H9 (cell line): ENCODE data around the gene GDPD2. TPM values are rescaled to one million over a fixed set of nuclear protein-coding genes. Genes with fewer than 3 reads are reported as not detected.

ENCODE experiments used
- DNase-seq: peaks from one replicate; pipeline ENCODE4 v3.0.0-alpha.2; 2017
- H2AFZ ChIP-seq: one replicate; pipeline ENCODE4 v1.6.1; 2013; ENCODE audit warnings: mild to moderate bottlenecking, low read length, control low read depth, moderate library complexity
- H2AK5ac ChIP-seq: 2 replicates; pipeline ENCODE4 v1.6.1; 2013; ENCODE audit warnings: low read length, control low read depth, mixed read lengths; ENCODE audit not compliant: insufficient read length
- H2BK120ac ChIP-seq: one replicate; pipeline ENCODE4 v1.6.1; 2013; ENCODE audit warnings: low read depth, mild to moderate bottlenecking, low read length, control low read depth, inconsistent platforms; ENCODE audit not compliant: poor library complexity, severe bottlenecking
- H2BK12ac ChIP-seq: 2 replicates; pipeline ENCODE4 v1.6.1; 2013; ENCODE audit warnings: low read length, control low read depth, mixed read lengths, low read depth; ENCODE audit not compliant: insufficient read length
- H2BK15ac ChIP-seq: 2 replicates; pipeline ENCODE4 v1.6.1; 2013; ENCODE audit warnings: low read depth, low read length, control low read depth
- H2BK20ac ChIP-seq: one replicate; pipeline ENCODE4 v1.6.1; 2013; ENCODE audit warnings: low read depth, mild to moderate bottlenecking, low read length, control low read depth, inconsistent platforms; ENCODE audit not compliant: poor library complexity, severe bottlenecking
- H2BK5ac ChIP-seq: 2 replicates; pipeline ENCODE4 v1.6.1; 2013; ENCODE audit warnings: low read length, control low read depth, mixed read lengths; ENCODE audit not compliant: insufficient read length
- H3K14ac ChIP-seq: 2 replicates; pipeline ENCODE4 v1.6.1; 2013; ENCODE audit warnings: low read length, control low read depth; ENCODE audit not compliant: insufficient read depth
- H3K18ac ChIP-seq: 2 replicates; pipeline ENCODE4 v1.6.1; 2013; ENCODE audit warnings: low read depth, mild to moderate bottlenecking, mixed read lengths, low read length, control low read depth; ENCODE audit not compliant: insufficient read length
- H3K23ac ChIP-seq: 2 replicates; pipeline ENCODE4 v1.6.1; 2013; ENCODE audit warnings: low read length, control low read depth, mixed read lengths, low read depth; ENCODE audit not compliant: insufficient read length
- H3K23me2 ChIP-seq: 2 replicates; pipeline ENCODE4 v1.6.1; 2013; ENCODE audit warnings: low read depth, mild to moderate bottlenecking, mixed read lengths, low read length, control low read depth; ENCODE audit not compliant: insufficient read length, poor library complexity, severe bottlenecking
- H3K27ac ChIP-seq: 2 replicates; pipeline ENCODE4 v1.5.1; 2013; ENCODE audit warnings: low read length, control low read depth, mixed read lengths, low read depth; ENCODE audit not compliant: insufficient read length
- H3K27me3 ChIP-seq: 2 replicates; pipeline ENCODE4 v1.6.1; 2013; ENCODE audit warnings: low read length, control low read depth, inconsistent platforms; ENCODE audit not compliant: insufficient read depth
- H3K4ac ChIP-seq: 2 replicates; pipeline ENCODE4 v1.6.1; 2013; ENCODE audit warnings: low read depth, mild to moderate bottlenecking, control low read depth, inconsistent platforms, low read length, moderate library complexity
- H3K4me1 ChIP-seq: 2 replicates; pipeline ENCODE4 v1.6.1; 2013; ENCODE audit warnings: low read length, control low read depth, inconsistent platforms; ENCODE audit not compliant: insufficient read depth
- H3K4me2 ChIP-seq: 2 replicates; pipeline ENCODE4 v1.6.1; 2013; ENCODE audit warnings: low read length, control low read depth, mixed read lengths; ENCODE audit not compliant: insufficient read length, insufficient read depth
- H3K56ac ChIP-seq: 2 replicates; pipeline ENCODE4 v1.6.1; 2013; ENCODE audit warnings: low read depth, mild to moderate bottlenecking, mixed read lengths, low read length, control low read depth; ENCODE audit not compliant: insufficient read length
- H3K79me1 ChIP-seq: 2 replicates; pipeline ENCODE4 v1.6.1; 2013; ENCODE audit warnings: low read depth, mild to moderate bottlenecking, moderate library complexity, low read length, control low read depth, inconsistent platforms; ENCODE audit not compliant: insufficient read depth, poor library complexity, severe bottlenecking
- H3K79me2 ChIP-seq: 2 replicates; pipeline ENCODE4 v1.6.1; 2013; ENCODE audit warnings: low read length, control low read depth, inconsistent platforms; ENCODE audit not compliant: insufficient read depth
- H3K9ac ChIP-seq: 2 replicates; pipeline ENCODE4 v1.6.1; 2013; ENCODE audit warnings: low read length, control low read depth, mixed read lengths; ENCODE audit not compliant: insufficient read length; ENCODE audit errors: extremely low read depth
- H3K9me3 ChIP-seq: one replicate; pipeline ENCODE4 v1.6.1; 2013; ENCODE audit warnings: low read depth, low read length, inconsistent platforms; ENCODE audit not compliant: control insufficient read depth
- H3T11ph ChIP-seq: one replicate; pipeline ENCODE4 v1.6.1; 2013; ENCODE audit warnings: mild to moderate bottlenecking, low read length, control low read depth, inconsistent platforms
- H4K20me1 ChIP-seq: one replicate; pipeline ENCODE4 v1.6.1; 2013; ENCODE audit not compliant: control insufficient read depth, insufficient read length, insufficient read depth
- H4K5ac ChIP-seq: 2 replicates; pipeline ENCODE4 v1.6.1; 2013; ENCODE audit warnings: low read depth, mild to moderate bottlenecking, mixed read lengths, low read length, control low read depth; ENCODE audit not compliant: insufficient read length
- H4K8ac ChIP-seq: replicated peaks from 2 replicates; pipeline ENCODE4 v1.6.1; 2013; ENCODE audit warnings: low read length, control low read depth, mixed read lengths, low read depth; ENCODE audit not compliant: insufficient read length
- H4K91ac ChIP-seq: 2 replicates; pipeline ENCODE4 v1.6.1; 2013; ENCODE audit warnings: low read depth, mild to moderate bottlenecking, moderate library complexity, mixed read lengths, low read length, control low read depth; ENCODE audit not compliant: insufficient read length
- H3K27ac Mint-ChIP-seq, 3 experiments: 2 replicates in 2 of 3; 3 replicates in 1 of 3; pipeline ENCODE4 v1.8.0; 2020 to 2021; ENCODE audit warnings: mixed read lengths in 3 of 3, mild to moderate bottlenecking in 1 of 3, moderate library complexity in 1 of 3
- H3K27me3 Mint-ChIP-seq: 2 replicates; pipeline ENCODE4 v1.8.0; 2021; ENCODE audit warnings: low read depth, mild to moderate bottlenecking, moderate library complexity, mixed read lengths
- H3K36me3 Mint-ChIP-seq, 3 experiments: 2 replicates in 2 of 3; 3 replicates in 1 of 3; pipeline ENCODE4 v1.8.0; 2020 to 2021; ENCODE audit warnings: low read depth in 3 of 3, mixed read lengths in 3 of 3; ENCODE audit not compliant: insufficient read depth in 1 of 3
- H3K4me1 Mint-ChIP-seq, 2 experiments: 2 replicates each; pipeline ENCODE4 v1.8.0; 2020; ENCODE audit warnings: mixed read lengths in 2 of 2
- H3K4me3 Mint-ChIP-seq, 2 experiments: 2 replicates in 1 of 2; 3 replicates in 1 of 2; pipeline ENCODE4 v1.8.0; 2020 to 2021; ENCODE audit warnings: mild to moderate bottlenecking in 2 of 2, mixed read lengths in 2 of 2, moderate library complexity in 1 of 2
- H3K9me3 Mint-ChIP-seq, 2 experiments: 2 replicates in 1 of 2; 3 replicates in 1 of 2; pipeline ENCODE4 v1.8.0; 2020; ENCODE audit warnings: mild to moderate bottlenecking in 2 of 2, mixed read lengths in 2 of 2, moderate library complexity in 1 of 2
- WGBS: extraction: QIAGEN DNeasy Blood & Tissue Kit; methylation state at CpG from one replicate; pipeline ENCODE4 v1.1.7; 2013; ENCODE audit warnings: missing lambda C conversion rate, low lambda C conversion rate, mixed read lengths; ENCODE audit not compliant: insufficient read length; ENCODE audit errors: extremely low coverage; 5-methylcytosine and 5-hydroxymethylcytosine counted together
- total RNA-seq: library from RNA; stranded (reverse); gene quantifications from 2 replicates; pipeline ENCODE4 v1.2.1, GENCODE V29; 2021
- TF ChIP-seq, protein P1 (sequence below): fragments of 200-600 bp; sonication (generic); conservative IDR thresholded peaks from 3 replicates; pipeline ENCODE4 v1.8.0; 2021; ENCODE audit warnings: antibody characterized with exemption, mild to moderate bottlenecking

GDPD2 gene
- total RNA-seq, 1 experiment from 2014 or later = 13.9 TPM

DNA sequence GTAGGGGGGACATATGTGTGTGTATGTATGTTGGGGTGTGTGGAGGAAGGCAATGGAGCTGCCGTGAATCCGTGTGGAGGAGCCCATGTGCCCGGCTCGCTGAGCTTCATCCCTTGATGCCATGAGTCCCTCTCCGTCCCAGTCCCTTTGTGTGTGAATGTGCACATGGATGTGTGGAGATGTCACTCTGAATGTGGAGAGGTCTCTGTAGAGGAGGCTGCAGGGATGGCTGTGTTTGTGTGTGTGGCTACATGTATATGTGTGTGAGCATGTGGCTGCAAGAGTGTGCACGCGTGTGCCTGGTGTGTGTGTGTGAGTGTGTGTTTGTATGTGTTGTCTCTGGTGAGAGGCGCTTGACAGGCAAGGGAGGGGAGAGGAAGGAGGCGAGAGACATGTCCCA lies 22.8 kb downstream of the GDPD2 start:
- Histone ChIP-seq H2BK12ac (no peak overlapping the region), H3K23me2 (no peaks in the 10 kb centered on the region), H4K8ac (no peak overlapping the region), H4K5ac (no peak overlapping the region), H2AK5ac (no peak overlapping the region), H2BK20ac (no peak overlapping the region), H3K27me3 (peaks cover 2% of the 10 kb centered on the region; the same call in 1 of the 2 replicates), H3K23ac (no peak overlapping the region), H3K9me3 (peaks cover 67% of the 10 kb centered on the region), H2BK5ac (no peak overlapping the region), H3K56ac (no peak overlapping the region), H3K4me1 (no peaks in the 10 kb centered on the region), H3K79me1 (no peaks in the 10 kb centered on the region), H3K9ac (no peak overlapping the region), H3K79me2 (no peaks in the 10 kb centered on the region), H3K18ac (no peak overlapping the region), H3K14ac (no peak overlapping the region), H3K27ac (no peak overlapping the region), H3T11ph (no peak overlapping the region), H2BK120ac (no peak overlapping the region), H2BK15ac (no peak overlapping the region), H3K4me2 (no peak overlapping the region), H4K20me1 (no peaks in the 10 kb centered on the region), H2AFZ (no peak overlapping the region), H3K4ac (no peak overlapping the region), H4K91ac (no peak overlapping the region)
- WGBS = no CpG with 5 or more reads among the region's 9 CpGs
- Mint-ChIP-seq H3K4me3 (peak overlapping the region in 1 of 2 experiments; percentile 64; a peak in 3 of 5 replicates), H3K9me3 (peaks cover 66 to 68% of the 10 kb centered on the region in 2 experiments), H3K36me3 (peaks cover 0 to 4% (median 4%) of the 10 kb centered on the region in 3 experiments; a peak in 1 of 7 replicates), H3K27me3 (peaks cover 28% of the 10 kb centered on the region), H3K4me1 (peaks cover 0 to 9% of the 10 kb centered on the region in 2 experiments; a peak in 2 of 4 replicates), H3K27ac (no peak overlapping the region)
- TF ChIP-seq, protein P1, sequence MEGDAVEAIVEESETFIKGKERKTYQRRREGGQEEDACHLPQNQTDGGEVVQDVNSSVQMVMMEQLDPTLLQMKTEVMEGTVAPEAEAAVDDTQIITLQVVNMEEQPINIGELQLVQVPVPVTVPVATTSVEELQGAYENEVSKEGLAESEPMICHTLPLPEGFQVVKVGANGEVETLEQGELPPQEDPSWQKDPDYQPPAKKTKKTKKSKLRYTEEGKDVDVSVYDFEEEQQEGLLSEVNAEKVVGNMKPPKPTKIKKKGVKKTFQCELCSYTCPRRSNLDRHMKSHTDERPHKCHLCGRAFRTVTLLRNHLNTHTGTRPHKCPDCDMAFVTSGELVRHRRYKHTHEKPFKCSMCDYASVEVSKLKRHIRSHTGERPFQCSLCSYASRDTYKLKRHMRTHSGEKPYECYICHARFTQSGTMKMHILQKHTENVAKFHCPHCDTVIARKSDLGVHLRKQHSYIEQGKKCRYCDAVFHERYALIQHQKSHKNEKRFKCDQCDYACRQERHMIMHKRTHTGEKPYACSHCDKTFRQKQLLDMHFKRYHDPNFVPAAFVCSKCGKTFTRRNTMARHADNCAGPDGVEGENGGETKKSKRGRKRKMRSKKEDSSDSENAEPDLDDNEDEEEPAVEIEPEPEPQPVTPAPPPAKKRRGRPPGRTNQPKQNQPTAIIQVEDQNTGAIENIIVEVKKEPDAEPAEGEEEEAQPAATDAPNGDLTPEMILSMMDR = no peak
- DNase-seq = no peak
